Measurements from ENCODE around the gene UBE2E1. TPM values are rescaled to one million over a fixed set of nuclear protein-coding genes. Genes with fewer than 3 reads are reported as not detected.

UBE2E1 gene
- total and polyA plus RNA-seq, 2 of the 4 experiments (the other 2 are of a cell fraction), result 54.1 to 91.6 TPM

- no peak for TF ChIP-seq MAFK (IDR thresholded peaks at IDR 0.05; ENCODE audit: low read depth, low read length)
- no peak for TF ChIP-seq MXI1 (IDR thresholded peaks at IDR 0.05; ENCODE audit: borderline replicate concordance, low read depth, low read length)
- TF ChIP-seq RFX5 (IDR thresholded peaks at IDR 0.05; ENCODE audit: low read depth, low read length), result no peak
- no peak for TF ChIP-seq NFE2L2 (IDR thresholded peaks at IDR 0.05; ENCODE audit: low read depth, low read length)
- no peak for TF ChIP-seq ELK1 (IDR thresholded peaks at IDR 0.05; ENCODE audit: borderline replicate concordance, low read depth, low read length)
- no peak for TF ChIP-seq POLR2A (IDR thresholded peaks at IDR 0.05; ENCODE audit: low read depth, low read length)
- TF ChIP-seq BHLHE40 (IDR thresholded peaks at IDR 0.05; ENCODE audit: low read depth, low read length), result no peak
- TF ChIP-seq USF2 (IDR thresholded peaks at IDR 0.05; ENCODE audit: low read depth, low read length), result no peak
- no peak for TF ChIP-seq SMC3 (IDR thresholded peaks at IDR 0.05; ENCODE audit: low read depth, low read length)
- TF ChIP-seq, protein P1, sequence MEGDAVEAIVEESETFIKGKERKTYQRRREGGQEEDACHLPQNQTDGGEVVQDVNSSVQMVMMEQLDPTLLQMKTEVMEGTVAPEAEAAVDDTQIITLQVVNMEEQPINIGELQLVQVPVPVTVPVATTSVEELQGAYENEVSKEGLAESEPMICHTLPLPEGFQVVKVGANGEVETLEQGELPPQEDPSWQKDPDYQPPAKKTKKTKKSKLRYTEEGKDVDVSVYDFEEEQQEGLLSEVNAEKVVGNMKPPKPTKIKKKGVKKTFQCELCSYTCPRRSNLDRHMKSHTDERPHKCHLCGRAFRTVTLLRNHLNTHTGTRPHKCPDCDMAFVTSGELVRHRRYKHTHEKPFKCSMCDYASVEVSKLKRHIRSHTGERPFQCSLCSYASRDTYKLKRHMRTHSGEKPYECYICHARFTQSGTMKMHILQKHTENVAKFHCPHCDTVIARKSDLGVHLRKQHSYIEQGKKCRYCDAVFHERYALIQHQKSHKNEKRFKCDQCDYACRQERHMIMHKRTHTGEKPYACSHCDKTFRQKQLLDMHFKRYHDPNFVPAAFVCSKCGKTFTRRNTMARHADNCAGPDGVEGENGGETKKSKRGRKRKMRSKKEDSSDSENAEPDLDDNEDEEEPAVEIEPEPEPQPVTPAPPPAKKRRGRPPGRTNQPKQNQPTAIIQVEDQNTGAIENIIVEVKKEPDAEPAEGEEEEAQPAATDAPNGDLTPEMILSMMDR (conservative IDR thresholded peaks at IDR 0.05; ENCODE audit: low read depth, low read length), result no peak
- intact Hi-C loops (cut with micrococcal nuclease) (no loop called here), dilution Hi-C loops (cut with HindIII; ENCODE audit: low sequenced_read_pairs, unreplicated experiment) (no loop called here), in situ Hi-C loops (cut with MboI; ENCODE audit: low sequenced_read_pairs) (no loop called here)
- Histone ChIP-seq H3K4ac (ENCODE audit: low read depth, low read length) (no peak overlapping the region), H3K79me1 (ENCODE audit: low read depth in 1 of 2, low read length in 2 of 2) (no peaks in the 10 kb centered on the region), H2BK15ac (ENCODE audit: low read depth, low read length) (no peak overlapping the region), H3K14ac (replicated peaks; ENCODE audit: low read depth, low read length) (no peak overlapping the region), H3K9ac (ENCODE audit: low read depth, low read length) (no peak overlapping the region), H3K4me2 (ENCODE audit: low read depth, low read length) (no peak overlapping the region), H4K91ac (ENCODE audit: insufficient read depth, low read depth, low read length) (no peak overlapping the region), H4K5ac (ENCODE audit: low read depth, low read length) (no peak overlapping the region), H3K27me3 (ENCODE audit: control insufficient read depth, insufficient read depth, low read length) (peaks cover 8% of the 10 kb centered on the region), H3K56ac (ENCODE audit: extremely low read depth, insufficient read depth, low read length) (no peak overlapping the region), H4K20me1 (ENCODE audit: insufficient read depth, low read length) (no peaks in the 10 kb centered on the region), H3K4me1 (ENCODE audit: control insufficient read depth, insufficient read depth, low read length) (no peaks in the 10 kb centered on the region; the same call in 1 of the 2 replicates), H4K8ac (ENCODE audit: low read depth in 2 of 2, low read length in 2 of 2) (no peak overlapping the region), H2BK20ac (ENCODE audit: low read depth, low read length) (no peak overlapping the region), H2AK5ac (ENCODE audit: low read depth, low read length) (no peak overlapping the region), H3K27ac (ENCODE audit: insufficient read depth, low read length) (no peak overlapping the region), H3K9me3 (ENCODE audit: control insufficient read depth, insufficient read depth, low read length) (no peaks in the 10 kb centered on the region), H3K36me3 (ENCODE audit: control insufficient read depth, insufficient read depth, low read length) (no peaks in the 10 kb centered on the region), H3K23ac (ENCODE audit: low read depth, low read length) (no peak overlapping the region), H3K9me1 (ENCODE audit: insufficient read depth, low read length) (no peaks in the 10 kb centered on the region), H3K18ac (ENCODE audit: low read depth, low read length) (no peak overlapping the region), H2AFZ (replicated peaks; ENCODE audit: low read length, poor library complexity) (no peak overlapping the region), H2BK5ac (ENCODE audit: low read depth, low read length, poor library complexity, severe bottlenecking) (no peak overlapping the region), H2AK9ac (replicated peaks; ENCODE audit: low read depth, low read length, poor library complexity) (no peak overlapping the region), H3K4me3 (ENCODE audit: insufficient read depth, low read depth, low read length) (no peak overlapping the region), H2BK120ac (ENCODE audit: low read depth, low read length) (no peak overlapping the region)
- DNase-seq (no peak), ATAC-seq (ENCODE audit: low read depth) (no peak)
- no TSS peak for BruUV-seq (replicated peaks)
- WGBS, 2 experiments (ENCODE audit: extremely low coverage in 2 of 2, insufficient read length in 1 of 2), result no CpG with 5 or more reads among the region's 2 CpGs
- ChIA-PET POLR2A (ENCODE audit: unreplicated experiment) (interaction anchor here (0.6 kb wide), 1 partner anchor 21 kb away, joined by 3 read pairs; no protein-coding TSS in a partner anchor), CTCF (no interaction called here)
Observed at GRCh38 chr3:23791678-23792077, 14.1 kb upstream of the UBE2E1 start.
